GM19025 (cell line): ENCODE results near the gene MRPL27.

Experiments
- ATAC-seq: cut with Tn5 transposase; IDR thresholded peaks from one replicate; pipeline ENCODE4 v1.9.1; 2021; ENCODE audit warnings: mild to moderate bottlenecking, low read depth, moderate library complexity; ENCODE audit not compliant: unreplicated experiment

Gene MRPL27

DNA sequence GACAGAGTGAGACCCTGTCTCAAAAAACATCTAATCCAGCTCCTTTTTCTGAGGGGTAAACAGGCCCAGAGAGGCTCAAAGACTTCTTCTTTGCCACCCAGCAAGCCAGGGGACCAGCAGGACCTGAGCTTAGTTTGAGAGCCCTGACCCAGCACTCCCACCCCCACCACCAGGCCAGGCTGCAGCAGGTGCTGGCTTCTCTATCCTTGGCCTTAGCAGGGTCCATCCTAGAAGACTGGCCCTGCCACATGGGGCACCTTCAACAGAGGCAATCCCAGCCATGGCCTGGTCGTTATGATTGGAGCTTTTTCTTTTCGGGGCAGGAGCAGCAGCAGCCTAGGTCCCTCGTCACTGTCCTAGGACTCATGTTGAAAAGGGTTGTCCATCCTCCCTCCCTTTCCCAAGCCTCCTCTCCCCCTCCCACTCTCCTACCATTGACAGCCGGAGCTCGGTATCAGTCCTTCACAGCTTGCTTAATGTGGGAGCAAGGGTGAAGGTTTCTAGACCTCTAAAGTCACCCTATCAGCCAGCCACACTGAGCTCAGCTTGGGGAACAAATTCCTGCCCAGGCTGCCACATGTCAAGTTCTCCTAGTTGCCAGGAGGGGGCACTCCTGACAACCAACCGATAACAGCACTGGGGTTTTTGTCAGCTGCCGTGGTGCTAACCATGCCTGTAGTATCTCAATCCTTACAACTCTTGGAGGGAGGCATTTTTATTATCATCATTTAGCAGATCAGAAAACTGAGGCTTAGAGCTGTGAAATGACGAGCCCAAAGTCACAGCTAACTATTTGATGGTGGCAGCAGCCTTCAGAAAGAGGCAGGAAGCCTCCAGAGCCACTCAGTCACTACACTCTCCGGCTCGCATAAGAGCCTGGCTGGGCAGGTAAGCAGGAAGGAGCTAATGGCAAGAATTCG lies 11.2 kb downstream of the MRPL27 start:
- no peak for ATAC-seq

GRCh38 chr17:50360486-50361115 lies 12.4 kb downstream of the MRPL27 start:
- no peak for ATAC-seq

GRCh38 chr17:50359998-50360461 lies 13.0 kb downstream of the MRPL27 start:
- ATAC-seq = no peak

DNA sequence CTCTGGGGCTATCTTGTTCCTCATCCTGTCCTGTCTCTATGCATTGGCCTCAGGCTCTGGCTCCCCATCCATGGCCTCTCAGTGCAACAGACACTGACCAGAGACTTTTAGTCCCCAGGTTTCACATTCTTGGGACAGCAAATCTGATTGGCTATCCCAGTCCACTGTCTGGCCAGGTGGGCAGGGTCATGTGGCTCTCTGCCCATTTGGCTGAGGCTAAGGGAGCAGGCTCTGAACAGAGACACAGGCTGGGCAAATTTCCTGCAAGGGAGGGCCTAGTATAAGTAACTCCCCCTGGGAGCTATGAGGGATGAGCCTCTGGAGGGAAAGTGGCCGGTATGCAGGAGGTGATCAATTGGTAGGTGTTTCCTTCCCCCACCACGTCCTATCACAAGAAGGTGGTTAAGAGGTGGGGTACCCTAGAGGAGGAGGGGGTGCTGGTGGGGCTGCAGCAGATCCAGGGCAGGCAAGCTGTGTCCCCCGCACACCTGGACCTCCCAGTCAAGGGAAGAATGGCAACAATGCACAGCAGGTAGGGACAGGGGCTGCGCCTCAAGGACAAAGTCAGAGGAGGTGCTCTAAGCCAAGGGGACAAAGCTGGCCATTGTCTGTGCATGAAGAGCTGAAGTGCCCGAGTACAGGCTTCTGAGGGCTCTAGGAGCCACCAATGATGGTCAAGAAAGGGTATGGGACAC lies 13.8 kb downstream of the MRPL27 start:
- no peak for ATAC-seq

- no peak for ATAC-seq
Measured at GRCh38 chr17:50358177-50358576, 14.8 kb downstream of the MRPL27 start.

GRCh38 chr17:50356892-50357510 lies 16.0 kb downstream of the MRPL27 start:
- ATAC-seq = no peak

DNA sequence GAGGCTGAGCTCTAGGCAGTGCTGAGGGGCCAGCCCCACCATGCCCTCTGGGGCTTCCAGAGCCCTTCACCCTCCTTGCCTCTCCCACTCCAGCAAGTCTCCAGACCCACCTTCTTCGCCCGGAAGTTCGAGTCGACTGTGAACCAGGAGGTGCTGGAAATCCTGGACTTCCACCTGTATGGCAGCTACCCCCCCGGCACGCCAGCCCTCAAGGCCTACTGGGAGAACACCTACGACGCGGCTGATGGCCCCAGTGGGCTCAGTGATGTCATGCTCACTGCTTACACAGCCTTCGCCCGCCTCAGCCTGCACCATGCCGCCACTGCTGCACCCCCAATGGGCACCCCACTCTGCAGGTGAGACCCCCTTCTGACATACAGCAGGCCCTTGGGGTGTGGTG lies 16.6 kb downstream of the MRPL27 start:
- ATAC-seq = no peak

GRCh38 chr17:50355701-50356341 lies 17.2 kb downstream of the MRPL27 start:
- ATAC-seq = no peak

- no peak for ATAC-seq
Measured at GRCh38 chr17:50355336-50355700, 17.7 kb downstream of the MRPL27 start.

DNA sequence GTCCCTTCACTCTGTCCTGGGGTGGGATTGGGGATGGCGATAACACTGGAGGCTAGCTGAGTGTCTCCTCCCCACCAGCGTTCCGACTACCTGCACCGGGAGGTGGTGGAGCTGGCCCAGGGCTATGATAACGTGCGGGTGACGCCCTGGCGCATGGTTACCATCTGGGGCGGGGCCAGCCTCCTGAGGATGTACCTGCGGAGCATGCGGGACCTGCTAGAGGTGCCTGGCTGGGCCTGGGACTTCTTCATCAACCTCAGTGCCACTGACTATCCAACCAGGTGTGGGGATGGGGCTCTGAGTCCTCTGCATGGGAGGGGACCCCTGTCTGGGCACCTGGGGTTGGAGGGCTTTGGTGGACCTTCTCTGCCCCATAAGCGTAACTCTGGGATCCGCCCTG lies 18.2 kb downstream of the MRPL27 start:
- ATAC-seq = no peak

DNA sequence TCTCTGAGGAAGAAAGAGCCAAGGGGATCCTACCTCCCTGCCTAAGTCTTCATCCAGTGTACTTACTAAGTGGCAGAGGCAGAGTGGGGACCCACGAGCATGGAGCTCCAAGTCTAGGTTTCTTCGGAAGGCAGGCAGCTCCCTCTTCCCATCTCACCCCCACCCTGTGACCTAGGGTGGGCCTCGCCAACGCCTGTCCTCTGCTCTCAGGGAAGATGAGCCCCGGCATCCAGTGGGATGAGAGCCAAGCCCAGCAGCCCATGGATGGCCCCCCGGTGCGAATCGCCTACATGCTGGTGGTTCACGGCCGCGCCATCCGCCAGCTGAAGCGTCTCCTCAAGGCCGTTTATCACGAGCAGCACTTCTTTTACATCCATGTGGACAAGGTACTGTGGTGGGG lies 18.8 kb downstream of the MRPL27 start:
- no peak for ATAC-seq

DNA sequence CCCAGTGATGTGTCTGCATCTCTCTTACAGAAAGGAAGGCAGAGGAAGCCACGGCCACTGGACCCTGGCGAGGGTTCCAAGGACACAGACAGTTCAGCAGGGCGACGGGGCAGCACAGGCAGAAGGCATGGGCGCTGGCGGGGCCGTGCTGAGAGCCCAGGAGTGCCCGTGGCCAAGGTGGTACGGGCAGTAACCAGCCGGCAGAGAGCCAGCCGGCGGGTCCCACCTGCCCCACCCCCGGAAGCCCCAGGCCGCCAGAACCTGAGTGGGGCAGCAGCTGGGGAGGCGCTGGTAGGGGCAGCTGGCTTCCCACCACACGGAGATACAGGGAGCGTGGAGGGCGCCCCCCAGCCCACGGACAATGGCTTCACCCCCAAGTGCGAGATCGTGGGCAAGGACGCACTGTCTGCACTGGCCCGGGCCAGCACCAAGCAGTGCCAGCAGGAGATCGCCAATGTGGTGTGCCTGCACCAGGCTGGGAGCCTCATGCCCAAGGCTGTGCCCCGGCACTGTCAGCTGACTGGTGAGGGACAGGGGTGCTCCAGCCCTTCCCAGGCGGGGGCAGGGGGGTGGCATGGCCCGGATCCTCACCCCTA lies 19.3 kb downstream of the MRPL27 start:
- ATAC-seq = no peak

DNA sequence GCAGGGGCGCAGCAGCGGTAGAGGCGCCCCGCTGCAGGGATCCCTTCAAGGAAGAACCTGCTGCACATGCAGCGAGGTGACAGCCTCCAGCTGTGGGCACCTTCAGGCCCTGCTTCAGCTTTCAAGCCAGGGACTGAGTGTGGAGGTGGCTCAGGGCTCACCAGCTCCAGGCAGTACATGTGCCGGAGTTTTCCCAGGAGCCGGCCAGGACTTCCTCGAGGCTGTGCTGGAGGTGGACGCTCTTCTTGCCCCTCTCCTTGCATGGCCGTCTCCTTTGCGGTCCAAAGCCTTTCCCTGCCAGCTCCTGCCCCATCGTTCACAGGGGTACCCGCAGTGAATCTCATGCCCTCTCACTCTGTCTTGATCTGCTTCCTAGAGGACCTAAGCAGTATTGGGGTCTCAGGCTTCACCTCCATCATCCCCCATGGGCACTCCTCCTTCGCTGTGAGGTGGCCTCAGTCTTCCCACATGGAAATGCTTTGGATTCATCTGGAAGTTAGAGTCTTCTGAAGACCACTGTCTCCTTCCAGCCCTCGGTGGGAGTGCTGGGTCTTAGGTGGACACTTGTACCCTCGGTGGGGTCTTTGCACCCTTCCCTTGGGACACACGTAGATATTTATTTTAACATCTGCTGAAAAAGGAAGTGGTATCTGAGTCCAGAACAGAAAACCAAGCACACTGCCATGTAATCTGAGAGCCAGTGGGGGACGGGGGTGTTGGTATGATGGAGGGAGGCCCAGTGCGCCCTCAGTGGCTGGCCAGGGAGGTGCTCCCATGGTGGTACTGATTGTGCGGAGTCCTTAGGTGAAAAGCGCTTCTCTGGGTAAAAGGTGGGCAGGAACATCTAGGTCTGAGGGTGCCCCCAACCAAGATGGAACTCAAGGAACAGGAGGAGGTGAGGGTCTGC lies 20.0 kb downstream of the MRPL27 start:
- no peak for ATAC-seq

DNA sequence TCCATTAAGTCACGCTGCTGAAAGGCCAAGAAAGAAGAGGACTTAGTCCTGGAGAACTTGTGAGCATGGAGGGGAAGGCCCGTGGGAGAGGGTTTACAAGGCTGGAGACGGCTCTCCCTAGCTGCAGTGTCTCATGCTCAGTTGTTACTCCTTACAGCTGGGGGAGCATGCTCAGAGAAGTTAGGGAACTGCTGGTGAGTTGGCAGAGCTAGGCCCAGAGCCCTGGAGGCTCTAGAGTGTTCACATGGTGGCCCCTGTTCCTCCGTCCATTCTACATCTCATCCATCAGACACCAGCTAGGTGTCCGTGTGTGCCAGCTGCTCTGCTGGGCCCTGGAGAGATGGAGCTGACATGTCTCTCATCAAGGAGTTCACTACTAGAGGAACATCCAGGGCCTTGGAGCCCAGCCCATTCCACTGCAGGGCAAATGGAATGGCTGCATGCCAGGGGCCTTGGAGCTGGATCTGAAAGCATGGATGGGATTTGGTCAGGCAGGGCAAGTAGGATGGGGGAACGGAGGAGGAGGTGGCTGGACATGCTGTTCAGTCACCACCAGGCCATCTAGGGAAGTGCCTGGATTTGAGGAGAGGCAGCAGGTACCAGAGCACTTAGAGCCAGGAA lies 20.8 kb downstream of the MRPL27 start:
- no peak for ATAC-seq

DNA sequence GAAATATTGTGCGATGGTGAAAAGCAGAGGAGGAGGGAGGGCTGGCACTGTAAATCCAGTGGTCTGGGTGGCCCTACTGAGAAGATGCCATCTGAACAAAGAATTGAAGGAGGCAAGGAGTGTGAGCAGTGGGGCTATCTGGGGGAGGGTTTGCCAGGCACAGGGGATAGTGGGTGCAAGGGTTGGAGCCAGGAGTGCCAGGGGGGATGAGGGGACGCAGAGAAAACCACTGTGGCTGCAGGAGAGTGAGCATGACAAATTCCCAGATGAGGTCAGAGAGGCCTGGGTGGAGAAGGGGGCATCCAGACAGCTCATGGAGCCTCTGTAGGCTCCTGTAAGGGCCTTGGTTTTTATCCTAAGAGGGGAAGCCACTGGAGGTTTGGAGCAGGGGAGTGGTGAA lies 22.3 kb downstream of the MRPL27 start:
- no peak for ATAC-seq

DNA sequence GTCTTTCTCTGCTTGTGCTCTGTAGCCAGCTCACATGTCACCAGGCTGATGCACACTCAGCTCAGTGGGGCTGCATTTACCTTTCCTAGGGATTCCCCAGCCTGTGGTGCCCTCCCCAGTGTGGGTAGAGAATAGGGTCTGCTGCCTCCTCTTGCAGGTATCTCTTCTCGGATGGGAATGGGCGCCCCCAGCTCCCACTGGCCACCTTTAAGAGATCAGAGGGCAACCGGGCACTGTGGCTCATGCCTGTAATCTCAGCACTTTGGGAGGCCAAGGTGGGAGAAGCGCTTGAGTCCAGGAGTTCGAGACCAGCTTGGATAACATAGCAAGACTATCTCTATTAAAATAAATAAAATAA lies 23.8 kb downstream of the MRPL27 start:
- ATAC-seq = no peak

DNA sequence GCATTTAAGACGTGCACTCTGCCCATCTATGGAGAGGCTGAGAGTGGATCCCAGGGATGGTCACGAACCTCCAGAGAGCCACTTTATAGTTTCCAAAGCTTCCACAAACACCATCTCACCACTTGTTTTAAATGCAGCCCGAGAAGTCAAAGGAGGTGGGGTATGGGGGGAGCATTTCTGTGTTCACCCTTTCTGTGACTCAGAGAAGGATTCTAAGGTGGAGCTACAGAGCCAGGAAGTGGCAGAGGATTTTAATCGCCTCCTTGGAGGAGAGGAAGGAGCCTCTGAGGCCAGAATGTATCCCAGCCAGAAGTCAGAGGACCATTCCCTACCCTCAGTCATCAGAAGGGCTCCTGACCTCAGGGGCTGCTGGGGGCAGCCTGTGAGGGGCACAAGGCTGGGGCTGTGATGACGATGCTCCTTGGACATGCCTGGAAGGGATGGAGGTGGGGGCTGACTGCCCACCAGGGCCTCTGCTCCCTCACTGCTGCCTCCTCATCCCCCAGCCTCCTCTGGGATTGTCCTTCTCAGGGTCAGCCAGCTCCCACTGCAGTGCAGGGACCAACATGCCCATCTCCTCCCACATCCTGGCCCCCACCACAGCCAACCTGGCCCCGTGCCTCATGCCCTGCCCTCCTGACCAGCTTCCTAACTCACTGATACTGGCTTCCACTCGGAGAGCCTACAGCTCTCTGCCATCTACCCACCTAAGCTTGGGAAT lies 24.3 kb downstream of the MRPL27 start:
- no peak for ATAC-seq

DNA sequence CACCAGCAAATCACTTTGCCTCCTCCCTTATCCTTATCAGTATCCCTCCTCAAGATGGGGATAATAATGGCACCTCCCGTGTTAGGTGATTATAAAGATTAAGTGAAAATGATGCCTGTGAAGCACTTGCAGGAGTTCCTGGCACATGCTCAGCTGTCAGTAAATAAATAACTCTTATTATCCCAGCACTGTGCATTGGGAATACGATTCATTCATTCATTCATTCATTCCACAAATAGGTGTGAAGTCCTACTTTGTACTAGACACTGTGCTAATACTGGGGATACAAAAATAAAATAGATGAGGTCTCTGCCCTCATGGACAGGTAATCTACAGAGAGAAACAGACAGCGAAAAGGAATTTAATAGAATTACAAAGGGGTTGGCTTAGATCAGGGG lies 25.1 kb downstream of the MRPL27 start:
- ATAC-seq = no peak
